ENCODE data around the gene RASGRP2. TPM values are rescaled to one million over a fixed set of nuclear protein-coding genes. Genes with fewer than 3 reads are reported as not detected.
A peak's percentile ranks its signal among the peaks of the same experiment; 100 is the strongest.

Gene RASGRP2
- total RNA-seq, 1 experiment from 2014 or later = 4.0 TPM

DNA sequence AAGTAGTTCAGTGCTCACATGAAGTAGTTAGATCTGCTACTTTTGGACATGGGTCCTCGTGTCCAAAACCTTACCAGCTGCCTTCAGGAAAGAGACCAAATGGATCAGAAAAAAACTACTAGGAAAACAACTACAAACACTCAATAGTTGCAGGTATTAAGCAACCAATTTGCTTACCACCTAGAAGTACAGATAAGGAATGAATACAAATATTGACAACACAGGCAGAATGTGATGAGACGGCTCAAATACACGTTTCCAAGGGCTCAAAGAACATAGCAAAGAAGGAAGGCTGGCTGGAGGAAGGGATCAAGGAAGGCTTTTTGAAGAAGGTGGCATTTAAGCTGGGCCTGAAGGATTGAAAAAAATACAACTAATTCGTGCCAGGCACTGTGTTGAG, 62.8 kb downstream of the RASGRP2 start:
- H3K27me3 Mint-ChIP-seq (ENCODE audit: insufficient read depth, unreplicated experiment) = peaks cover 31% of the 10 kb centered on the region
- ChIA-PET CTCF (interaction anchor here (0.6 kb wide), 1 partner anchor 29 kb away, joined by 7 read pairs; no protein-coding TSS in a partner anchor), POLR2A (no interaction called here)
- no peaks in the 10 kb centered on the region for H3K36me3 Mint-ChIP-seq (ENCODE audit: insufficient read depth, unreplicated experiment)
- no peaks in the 10 kb centered on the region for H3K9me3 Mint-ChIP-seq (ENCODE audit: unreplicated experiment)
- H3K9me3 ChIP-seq = no peaks in the 10 kb centered on the region
- no peak overlapping the region for H3K27ac Mint-ChIP-seq (ENCODE audit: unreplicated experiment)
- TF ChIP-seq, protein P1, sequence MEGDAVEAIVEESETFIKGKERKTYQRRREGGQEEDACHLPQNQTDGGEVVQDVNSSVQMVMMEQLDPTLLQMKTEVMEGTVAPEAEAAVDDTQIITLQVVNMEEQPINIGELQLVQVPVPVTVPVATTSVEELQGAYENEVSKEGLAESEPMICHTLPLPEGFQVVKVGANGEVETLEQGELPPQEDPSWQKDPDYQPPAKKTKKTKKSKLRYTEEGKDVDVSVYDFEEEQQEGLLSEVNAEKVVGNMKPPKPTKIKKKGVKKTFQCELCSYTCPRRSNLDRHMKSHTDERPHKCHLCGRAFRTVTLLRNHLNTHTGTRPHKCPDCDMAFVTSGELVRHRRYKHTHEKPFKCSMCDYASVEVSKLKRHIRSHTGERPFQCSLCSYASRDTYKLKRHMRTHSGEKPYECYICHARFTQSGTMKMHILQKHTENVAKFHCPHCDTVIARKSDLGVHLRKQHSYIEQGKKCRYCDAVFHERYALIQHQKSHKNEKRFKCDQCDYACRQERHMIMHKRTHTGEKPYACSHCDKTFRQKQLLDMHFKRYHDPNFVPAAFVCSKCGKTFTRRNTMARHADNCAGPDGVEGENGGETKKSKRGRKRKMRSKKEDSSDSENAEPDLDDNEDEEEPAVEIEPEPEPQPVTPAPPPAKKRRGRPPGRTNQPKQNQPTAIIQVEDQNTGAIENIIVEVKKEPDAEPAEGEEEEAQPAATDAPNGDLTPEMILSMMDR (IDR thresholded peaks at IDR 0.05; ENCODE audit: insufficient read depth in 1 of 2, low read depth in 1 of 2, low read length in 1 of 2, severe bottlenecking in 1 of 2, unreplicated experiment in 1 of 2) = no peak
- H3K4me3 Mint-ChIP-seq (ENCODE audit: unreplicated experiment) = no peak overlapping the region
- peaks cover 7% of the 10 kb centered on the region for H3K4me1 Mint-ChIP-seq (ENCODE audit: low read depth, unreplicated experiment)
- intact Hi-C loops (cut with micrococcal nuclease; ENCODE audit: unreplicated experiment) = no loop called here
- peaks cover 3% of the 10 kb centered on the region; the same call in 1 of the 2 replicates for H3K27me3 ChIP-seq (replicated peaks; ENCODE audit: control insufficient read depth, insufficient read depth, low read length)
- peak in 1 of 2 experiments; percentile 32 for DNase-seq
- peaks cover 5% of the 10 kb centered on the region; the same call in 1 of the 2 replicates for H3K4me1 ChIP-seq
- no peaks in the 10 kb centered on the region for H3K36me3 ChIP-seq (ENCODE audit: control insufficient read depth, insufficient read depth, low read length)
- H3K4me3 ChIP-seq (ENCODE audit: low read depth, low read length) = no peak overlapping the region
- BruUV-seq (replicated peaks) = no TSS peak

DNA sequence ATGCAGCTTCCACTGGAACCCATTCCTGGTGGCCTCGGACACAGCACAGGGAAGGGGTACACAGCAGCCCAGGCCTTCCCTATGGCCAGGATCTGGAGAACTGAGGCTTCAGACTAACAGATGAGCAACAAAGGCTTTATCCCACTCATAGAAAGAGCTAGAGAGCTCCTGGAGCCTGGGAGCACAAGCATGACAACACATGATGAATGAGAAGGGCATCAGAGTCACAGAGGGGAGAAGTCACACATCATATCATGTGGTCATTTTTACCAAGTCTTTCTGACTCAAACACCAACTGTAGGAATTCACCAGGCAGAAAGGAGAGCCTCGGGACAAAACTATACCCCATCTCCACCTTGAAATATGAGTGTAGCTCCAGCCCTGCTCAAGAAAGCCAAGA, 64.1 kb downstream of the RASGRP2 start:
- intact Hi-C loops (cut with micrococcal nuclease; ENCODE audit: unreplicated experiment) = no loop called here

DNA sequence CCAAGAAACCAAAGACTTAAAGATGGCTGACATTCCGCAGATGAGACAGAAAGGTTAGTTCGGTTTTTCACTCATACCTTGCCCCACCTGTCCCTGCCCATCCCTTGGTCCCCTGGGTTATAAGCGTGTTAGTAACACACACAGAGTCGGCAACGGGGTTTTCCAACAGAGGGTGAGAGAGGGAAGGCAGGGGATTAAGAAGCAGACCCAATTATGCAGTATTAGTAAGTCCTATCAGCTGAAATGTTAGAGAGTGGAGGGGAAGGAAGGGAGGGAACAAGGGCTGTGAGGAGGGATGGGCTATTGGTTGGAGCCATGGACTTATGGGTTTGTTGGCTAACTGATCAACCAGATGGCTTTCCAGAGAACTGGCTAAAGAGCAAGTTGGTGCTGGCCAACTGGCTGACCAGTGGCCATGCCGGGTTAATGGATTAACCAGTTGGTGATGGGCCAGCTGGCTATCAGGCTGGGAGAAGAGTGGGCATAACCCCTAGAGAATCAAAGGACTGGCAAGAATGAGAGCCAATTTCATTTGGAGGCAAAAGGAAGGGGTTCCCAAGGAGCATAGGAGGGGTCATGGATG, 66.4 kb downstream of the RASGRP2 start:
- Histone ChIP-seq H3K4me3 (ENCODE audit: low read depth, low read length) (no peak overlapping the region), H3K4me1 (peaks cover 5% of the 10 kb centered on the region; the same call in 1 of the 2 replicates), H3K9me3 (no peaks in the 10 kb centered on the region; the same call in 1 of the 2 replicates), H3K27me3 (replicated peaks; ENCODE audit: control insufficient read depth, insufficient read depth, low read length) (0 out of 2 replicates have a peak, but pooled peaks cover 2% of the 10 kb centered on the region), H3K36me3 (ENCODE audit: control insufficient read depth, insufficient read depth, low read length) (no peaks in the 10 kb centered on the region)
- ChIA-PET CTCF (no interaction called here), POLR2A (no interaction called here)
- no peak for DNase-seq
- Mint-ChIP-seq H3K27ac (ENCODE audit: unreplicated experiment) (no peak overlapping the region), H3K27me3 (ENCODE audit: insufficient read depth, unreplicated experiment) (peaks cover 26% of the 10 kb centered on the region), H3K9me3 (ENCODE audit: unreplicated experiment) (no peaks in the 10 kb centered on the region), H3K4me1 (ENCODE audit: low read depth, unreplicated experiment) (peaks cover 7% of the 10 kb centered on the region), H3K36me3 (ENCODE audit: insufficient read depth, unreplicated experiment) (no peaks in the 10 kb centered on the region), H3K4me3 (ENCODE audit: unreplicated experiment) (no peak overlapping the region)
- no TSS peak for BruUV-seq (replicated peaks)
- TF ChIP-seq, protein P1 (IDR thresholded peaks at IDR 0.05; ENCODE audit: insufficient read depth in 1 of 2, low read depth in 1 of 2, low read length in 1 of 2, severe bottlenecking in 1 of 2, unreplicated experiment in 1 of 2) = no peak
- intact Hi-C loops (cut with micrococcal nuclease; ENCODE audit: unreplicated experiment) = no loop called here

More for the DNA sequence above, 64.1 kb downstream of the RASGRP2 start:
- H3K36me3 Mint-ChIP-seq (ENCODE audit: insufficient read depth, unreplicated experiment) = no peaks in the 10 kb centered on the region
- ChIA-PET POLR2A (no interaction called here), CTCF (interaction anchor here (0.8 to 1.1 kb wide), 3 partner anchors 9 to 230 kb away, joined by 3 to 4 read pairs (median 4); no protein-coding TSS in a partner anchor)
- TF ChIP-seq, protein P1 (IDR thresholded peaks at IDR 0.05; ENCODE audit: insufficient read depth in 1 of 2, low read depth in 1 of 2, low read length in 1 of 2, severe bottlenecking in 1 of 2, unreplicated experiment in 1 of 2) = no peak
- peaks cover 31% of the 10 kb centered on the region for H3K27me3 Mint-ChIP-seq (ENCODE audit: insufficient read depth, unreplicated experiment)
- no peak overlapping the region for H3K27ac Mint-ChIP-seq (ENCODE audit: unreplicated experiment)
- DNase-seq = no peak
- H3K4me3 Mint-ChIP-seq (ENCODE audit: unreplicated experiment) = no peak overlapping the region
- no TSS peak for BruUV-seq (replicated peaks)
- Histone ChIP-seq H3K4me1 (peaks cover 5% of the 10 kb centered on the region; the same call in 1 of the 2 replicates), H3K36me3 (ENCODE audit: control insufficient read depth, insufficient read depth, low read length) (no peaks in the 10 kb centered on the region), H3K27me3 (replicated peaks; ENCODE audit: control insufficient read depth, insufficient read depth, low read length) (0 out of 2 replicates have a peak, but pooled peaks cover 2% of the 10 kb centered on the region), H3K9me3 (no peaks in the 10 kb centered on the region), H3K4me3 (ENCODE audit: low read depth, low read length) (no peak overlapping the region)
- H3K9me3 Mint-ChIP-seq (ENCODE audit: unreplicated experiment) = no peaks in the 10 kb centered on the region
- peaks cover 7% of the 10 kb centered on the region for H3K4me1 Mint-ChIP-seq (ENCODE audit: low read depth, unreplicated experiment)

Other genes starting within 250 kb of the RASGRP2 start
- 9.1 and 11.2 TPM in 2 replicates for gene SLC22A11, start 188.2 kb downstream of the RASGRP2 start, total RNA-seq (2022)
- not detected in 2 replicates for gene SLC22A12, start 152.9 kb downstream of the RASGRP2 start, total RNA-seq (2022)
- gene NRXN2, start 20.9 kb downstream of the RASGRP2 start, total RNA-seq (2022) = 6.5 and 7.6 TPM in 2 replicates
- gene PYGM, start 15.8 kb upstream of the RASGRP2 start, total RNA-seq (2022) = 0.51 and 1.4 TPM in 2 replicates
- 359 and 386 TPM in 2 replicates for gene SF1, start 34.4 kb upstream of the RASGRP2 start, total RNA-seq (2022)
- gene MAP4K2, start 59.1 kb upstream of the RASGRP2 start, total RNA-seq (2022) = 16.8 and 21.4 TPM in 2 replicates
- gene MEN1, start 66.4 kb upstream of the RASGRP2 start, total RNA-seq (2022) = 32.7 and 36.8 TPM in 2 replicates
- 29.1 and 36.0 TPM in 2 replicates for gene CDC42BPG, start 100.5 kb upstream of the RASGRP2 start, total RNA-seq (2022)
- 123 and 129 TPM in 2 replicates for gene EHD1, start 134.5 kb upstream of the RASGRP2 start, total RNA-seq (2022)
- 27.9 and 31.1 TPM in 2 replicates for gene ATG2A, start 173.1 kb upstream of the RASGRP2 start, total RNA-seq (2022)
- gene PPP2R5B, start 180.5 kb upstream of the RASGRP2 start, total RNA-seq (2022) = 7.4 and 7.7 TPM in 2 replicates
- gene GPHA2, start 191.8 kb upstream of the RASGRP2 start, total RNA-seq (2022) = not detected in 2 replicates
- not detected in 2 replicates for gene MAJIN, start 228.0 kb upstream of the RASGRP2 start, total RNA-seq (2022)